GM18907 (cell line): Measurements from ENCODE around the gene RAI14.

Experiments used
- ATAC-seq: cut with Tn5 transposase; IDR thresholded peaks from one replicate; pipeline ENCODE4 v1.9.1; 2021; ENCODE audit warnings: mild to moderate bottlenecking, moderate library complexity; ENCODE audit not compliant: unreplicated experiment

Gene RAI14

GRCh38 chr5:34844106-34844505 is 188.0 kb downstream of the RAI14 start:
- ATAC-seq, result no peak

- no peak for ATAC-seq
Observed at GRCh38 chr5:34844999-34845398, 188.9 kb downstream of the RAI14 start.

DNA sequence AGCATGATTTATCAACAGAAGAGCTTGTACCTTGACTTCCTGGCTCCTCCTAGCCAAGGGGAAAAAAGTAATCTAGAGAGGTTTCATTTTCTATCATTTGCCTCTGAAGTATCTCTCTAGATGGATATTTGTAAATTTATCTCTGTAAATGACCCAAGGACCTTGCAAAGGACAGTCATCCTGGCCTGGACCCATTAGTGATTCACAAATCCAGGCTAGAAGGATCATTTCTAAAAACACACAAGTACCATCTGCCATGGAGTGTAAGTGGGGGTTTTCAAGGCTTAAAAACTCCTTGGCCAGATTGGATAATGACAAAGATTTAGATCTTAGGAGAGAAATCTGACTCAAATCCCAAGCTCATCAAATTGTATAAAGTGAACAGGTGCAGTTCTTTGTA is 190.9 kb downstream of the RAI14 start:
- no peak for ATAC-seq

DNA sequence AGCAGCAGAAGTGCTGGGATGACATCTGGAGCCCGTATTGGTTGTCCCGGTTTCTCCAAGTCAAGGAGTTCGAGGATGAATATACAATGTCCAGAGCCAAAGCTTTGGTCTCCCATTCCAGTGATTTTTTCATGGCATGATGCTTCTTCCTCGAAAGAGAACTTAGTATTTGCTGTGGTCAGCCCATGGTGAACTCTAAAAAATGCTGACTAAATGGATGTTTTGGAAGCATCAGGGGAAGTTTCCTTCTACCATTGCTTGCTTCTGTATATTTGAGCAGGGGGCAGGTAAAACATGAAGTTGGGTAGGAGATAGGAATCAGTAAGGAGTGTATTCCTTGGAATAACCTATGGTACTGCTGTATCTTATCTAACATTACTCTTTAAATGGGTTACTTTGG is 191.4 kb downstream of the RAI14 start:
- ATAC-seq, result no peak

DNA sequence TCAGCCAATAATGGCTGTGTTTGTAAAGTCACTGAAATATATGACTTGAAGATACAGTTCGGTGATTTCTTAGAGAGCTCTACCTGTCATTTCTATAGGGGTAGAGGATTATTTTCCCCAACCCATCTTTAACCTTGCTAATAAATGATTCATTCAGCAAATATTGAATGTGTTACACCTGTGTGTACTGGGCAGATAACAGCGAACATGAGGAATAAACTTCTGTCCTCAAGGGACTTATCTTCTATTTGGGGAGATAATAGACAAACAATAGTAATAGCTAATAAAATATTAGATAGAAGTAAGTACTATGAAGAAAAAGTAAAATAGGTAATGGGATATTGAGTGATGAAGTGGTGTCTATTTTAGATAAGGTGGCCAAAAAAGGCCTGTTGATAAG is 192.1 kb downstream of the RAI14 start:
- no peak for ATAC-seq

DNA sequence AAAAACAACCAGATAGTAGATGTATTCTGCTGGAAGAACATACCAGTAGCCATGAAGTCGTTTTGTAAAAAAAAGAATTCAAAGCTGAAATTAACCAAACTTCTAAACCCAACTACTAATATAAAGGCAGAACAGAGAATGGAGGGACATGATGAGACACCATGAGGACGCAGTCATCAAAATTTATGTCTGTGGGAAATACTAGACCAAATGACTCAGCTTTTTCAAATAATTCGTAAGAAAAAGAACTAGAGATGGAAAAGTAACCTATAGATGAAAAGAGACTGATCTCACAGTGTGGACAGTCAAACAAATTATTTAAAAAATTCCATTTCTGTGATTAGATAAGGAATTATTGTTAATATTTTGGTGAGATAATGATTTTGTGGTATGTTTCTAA is 193.1 kb downstream of the RAI14 start:
- ATAC-seq, result no peak

DNA sequence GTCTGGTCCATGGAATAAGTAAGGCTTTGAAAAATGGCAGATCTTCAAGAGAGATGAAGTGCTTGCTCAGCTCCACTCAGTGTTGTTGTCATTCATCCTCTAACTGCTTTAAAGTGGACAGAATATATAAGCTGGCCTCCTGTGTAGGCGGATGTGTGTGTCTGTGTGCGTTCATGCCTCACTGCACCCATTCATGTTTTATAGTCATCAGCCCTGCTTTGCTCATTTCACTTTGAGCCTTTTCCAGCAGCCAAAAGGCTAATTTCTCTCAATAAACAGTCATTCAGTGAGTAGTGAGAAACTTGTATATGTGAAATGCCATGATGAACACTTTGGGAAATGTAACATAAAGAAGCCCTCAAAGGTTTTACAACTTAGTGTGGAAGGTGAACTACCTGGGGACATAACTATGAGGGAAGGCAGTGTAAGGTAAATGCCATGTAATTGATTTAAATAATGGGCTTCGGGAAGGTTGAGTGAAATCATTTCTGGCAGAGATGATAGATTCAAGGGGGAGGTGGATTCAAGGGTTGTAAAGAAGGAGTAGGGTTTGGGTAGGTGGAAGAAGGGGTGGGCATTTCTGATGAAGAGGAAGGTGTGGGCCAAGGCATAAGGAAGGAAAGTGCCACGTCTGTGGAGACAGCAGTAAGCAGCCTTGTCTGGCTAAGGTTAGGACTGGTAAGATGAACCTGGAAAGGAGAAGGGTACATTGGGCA is 198.5 kb downstream of the RAI14 start:
- peak; percentile 93 for ATAC-seq

- ATAC-seq, result no peak
Observed at GRCh38 chr5:34857161-34857560, 201.0 kb downstream of the RAI14 start.

DNA sequence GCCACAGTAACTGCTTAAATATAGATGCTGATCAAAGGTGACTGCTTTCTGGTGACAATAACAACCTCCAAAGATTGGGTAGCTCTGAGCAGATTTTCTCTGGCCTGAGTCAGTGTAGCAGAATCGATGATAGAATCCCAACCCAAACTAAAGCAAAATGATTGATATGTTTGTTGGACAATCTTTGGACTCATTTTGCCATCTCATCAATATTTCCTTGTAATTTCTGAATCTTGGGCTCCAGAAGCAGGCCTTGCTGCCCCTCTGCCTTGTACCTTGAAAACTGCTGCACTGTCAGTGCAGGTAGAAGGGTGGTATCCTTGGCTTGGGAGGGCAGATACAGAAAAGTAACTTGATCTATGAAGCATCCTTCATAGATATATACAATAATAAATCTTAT is 201.8 kb downstream of the RAI14 start:
- no peak for ATAC-seq

DNA sequence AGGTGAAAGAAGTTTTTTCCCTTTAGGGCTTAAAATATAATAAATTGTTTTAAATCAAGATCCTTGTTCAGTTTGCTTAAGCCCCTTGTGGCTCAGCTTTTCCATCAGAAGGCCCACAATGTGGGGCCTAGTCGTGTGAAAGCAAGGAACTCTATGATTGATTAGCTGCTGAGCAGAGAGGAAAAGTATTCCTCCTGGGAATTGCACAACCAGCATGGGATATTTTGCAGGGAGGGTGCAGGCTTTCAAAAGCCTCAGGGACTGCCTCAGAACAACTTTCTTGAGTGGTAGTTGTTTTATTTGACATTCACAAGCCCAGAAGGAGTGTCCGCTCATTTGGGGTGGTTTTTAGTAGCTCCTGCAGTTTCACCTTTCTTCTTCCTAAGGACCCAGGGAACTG is 202.7 kb downstream of the RAI14 start:
- ATAC-seq, result no peak

- ATAC-seq, result no peak
Observed at GRCh38 chr5:34859253-34859652, 203.1 kb downstream of the RAI14 start.

DNA sequence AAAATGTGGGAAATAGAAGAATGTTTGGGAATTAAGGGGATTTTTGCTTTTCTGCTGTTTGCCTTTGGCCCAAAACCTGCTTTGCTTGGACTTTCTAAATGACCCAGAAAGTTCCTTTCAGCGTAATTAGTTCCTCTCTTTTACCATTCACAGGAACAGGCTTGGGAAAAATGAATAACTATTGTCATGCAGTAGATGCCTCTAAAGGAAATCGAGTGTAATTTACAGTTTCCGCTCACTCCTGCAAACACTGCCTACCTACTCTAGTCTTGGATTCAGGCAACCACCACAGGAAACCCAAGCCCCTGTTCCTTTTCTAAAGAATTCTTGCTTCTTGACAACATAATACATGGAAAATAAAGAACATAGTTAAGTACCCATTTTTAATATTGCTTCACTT is 207.8 kb downstream of the RAI14 start:
- ATAC-seq, result no peak

DNA sequence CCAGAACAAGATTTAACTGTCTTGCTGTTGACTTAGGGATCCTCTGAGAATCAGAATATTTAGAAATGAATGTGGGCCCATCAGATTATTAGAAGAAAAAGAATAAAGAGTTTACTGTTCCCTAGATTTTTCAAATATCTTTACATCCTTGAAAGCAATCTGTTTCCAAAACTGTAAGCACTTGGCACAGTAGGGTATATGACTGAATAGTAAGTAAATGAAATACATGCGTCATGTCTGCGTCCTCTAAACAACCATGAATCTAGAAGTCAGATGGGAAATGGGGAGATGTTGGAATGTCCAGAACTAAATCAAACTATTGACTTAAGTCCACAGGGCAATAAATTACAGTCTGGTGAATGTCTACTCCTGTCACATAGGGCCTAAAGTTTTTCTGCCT is 209.0 kb downstream of the RAI14 start:
- ATAC-seq, result no peak

DNA sequence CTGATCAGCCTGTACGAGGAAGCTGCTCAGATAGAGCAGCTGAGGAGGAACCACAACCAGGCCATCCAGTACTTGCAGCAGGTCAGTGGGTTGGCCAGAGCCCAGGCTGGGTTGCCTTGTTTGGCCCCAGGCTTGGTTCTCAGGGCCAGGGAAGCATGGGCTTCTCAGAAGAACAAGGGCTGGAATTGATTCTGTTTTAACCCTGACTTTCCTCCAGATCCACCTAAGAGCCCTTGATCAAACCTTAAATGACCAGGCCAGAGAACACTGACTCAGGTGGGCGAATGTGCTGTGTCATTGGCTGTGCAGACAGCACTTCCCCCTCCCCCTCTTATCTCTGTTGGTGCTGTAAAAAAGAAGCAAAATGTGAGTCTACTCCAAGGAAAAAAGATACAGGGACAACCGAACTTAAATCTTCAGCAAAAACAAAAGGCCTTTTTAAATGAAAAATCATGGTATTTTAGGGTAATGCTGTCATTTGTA is 210.9 kb downstream of the RAI14 start:
- no peak for ATAC-seq

- no peak for ATAC-seq
Observed at GRCh38 chr5:34867660-34868059, 211.5 kb downstream of the RAI14 start.

- ATAC-seq, result no peak
Observed at GRCh38 chr5:34868791-34869190, 212.7 kb downstream of the RAI14 start.

DNA sequence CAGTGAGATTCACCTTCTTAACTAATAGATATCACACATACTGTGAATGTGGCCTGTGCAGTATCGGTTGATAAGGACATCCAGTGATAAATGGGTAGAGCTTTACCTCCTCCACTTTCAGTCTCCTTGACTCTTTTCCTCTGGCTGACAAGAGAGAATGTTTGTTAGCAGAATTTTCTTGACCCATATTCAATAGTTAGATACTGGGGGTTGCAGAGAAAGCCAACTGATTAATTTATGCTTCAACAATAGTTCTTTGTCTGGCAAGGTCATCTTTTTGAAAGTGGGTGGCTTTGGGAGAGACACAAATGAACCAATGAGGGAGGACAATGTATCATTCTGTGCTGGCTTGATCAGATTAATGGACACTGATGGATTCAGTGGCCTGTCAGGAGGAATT is 213.1 kb downstream of the RAI14 start:
- no peak for ATAC-seq

DNA sequence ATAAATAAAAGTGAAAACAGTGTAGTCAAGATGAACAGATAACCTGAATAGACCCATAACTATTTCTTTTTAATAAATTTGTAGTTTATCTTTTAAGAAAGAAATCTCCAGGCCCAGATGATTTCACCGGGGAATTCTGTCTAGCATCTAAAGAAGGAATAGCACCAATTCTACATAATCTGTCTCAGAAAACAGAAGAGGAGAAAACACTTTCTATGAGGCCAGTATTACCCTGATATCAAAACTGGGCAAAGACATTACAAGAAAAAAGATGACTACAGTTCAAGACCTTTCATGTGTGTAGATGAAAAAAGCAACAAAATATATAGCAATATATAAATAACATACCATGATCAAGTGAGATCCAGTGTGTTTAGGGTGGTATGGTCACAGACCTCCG is 214.3 kb downstream of the RAI14 start:
- no peak for ATAC-seq

- no peak for ATAC-seq
Observed at GRCh38 chr5:34876275-34876674, 220.1 kb downstream of the RAI14 start.

- no peak for ATAC-seq
Observed at GRCh38 chr5:34881246-34881645, 225.1 kb downstream of the RAI14 start.
